DND-41 (cell line): Measurements from ENCODE around the gene LPCAT1.
"Not testable (repeated sequence)": the region's sequence is repeated elsewhere in the genome, so short reads cannot be mapped to it uniquely, and the experiment has no call there.

ENCODE experiments used
- ATAC-seq: fragments of 200-7000 bp; cut with Tn5 transposase; 3 replicates; pipeline ENCODE4 v1.9.1; 2021; ENCODE audit warnings: low read depth; ENCODE audit not compliant: insufficient read depth
- DNase-seq: peaks from one replicate; pipeline ENCODE4 v3.0.0-alpha.2; 2020
- H2AFZ ChIP-seq: 2 replicates; pipeline ENCODE4 v1.6.0; 2012; ENCODE audit warnings: low read depth, low read length
- H3K27ac ChIP-seq: 2 replicates; pipeline ENCODE4 v1.5.1; 2012; ENCODE audit warnings: low read length, inconsistent platforms
- H3K27me3 ChIP-seq: fragments of 200-600 bp; sonication (generic); 2 replicates; pipeline ENCODE4 v1.6.0; 2012; ENCODE audit warnings: low read length, mild to moderate bottlenecking, inconsistent platforms; ENCODE audit not compliant: insufficient read depth, poor library complexity
- H3K36me3 ChIP-seq: 2 replicates; pipeline ENCODE4 v1.5.1; 2012; ENCODE audit warnings: low read length, inconsistent platforms; ENCODE audit not compliant: insufficient read depth
- H3K4me1 ChIP-seq: 2 replicates; pipeline ENCODE4 v1.5.1; 2012; ENCODE audit warnings: mild to moderate bottlenecking, low read length; ENCODE audit not compliant: insufficient read depth
- H3K4me2 ChIP-seq: 2 replicates; pipeline ENCODE4 v1.6.0; 2012; ENCODE audit warnings: mild to moderate bottlenecking, moderate library complexity, low read length, inconsistent platforms; ENCODE audit not compliant: insufficient read depth
- H3K4me3 ChIP-seq, 2 experiments: fragments of 200-600 bp in 1 of 2; shearing (Covaris generic) in 1 of 2; 2 replicates each; pipeline ENCODE4 v1.5.1; 2012 to 2016; ENCODE audit warnings: inconsistent platforms in 2 of 2, low read length in 2 of 2, mild to moderate bottlenecking in 2 of 2, low read depth in 1 of 2, moderate library complexity in 1 of 2
- H3K79me2 ChIP-seq: 2 replicates; pipeline ENCODE4 v1.6.0; 2012; ENCODE audit warnings: low read length, inconsistent platforms; ENCODE audit not compliant: insufficient read depth
- H3K9ac ChIP-seq: 2 replicates; pipeline ENCODE4 v1.6.0; 2012; ENCODE audit warnings: low read depth, mild to moderate bottlenecking, inconsistent platforms, low read length, moderate library complexity
- H3K9me3 ChIP-seq: 2 replicates; pipeline ENCODE4 v1.5.1; 2012; ENCODE audit warnings: low read length, moderate library complexity, mild to moderate bottlenecking, inconsistent platforms; ENCODE audit not compliant: insufficient read depth, severe bottlenecking
- H4K20me1 ChIP-seq: 2 replicates; pipeline ENCODE4 v1.6.0; 2012; ENCODE audit warnings: low read length; ENCODE audit not compliant: insufficient read depth
- EZH2 ChIP-seq: IDR thresholded peaks from 3 replicates; pipeline ENCODE4 v1.6.1; 2012; ENCODE audit warnings: borderline replicate concordance, low read depth, mild to moderate bottlenecking, moderate library complexity, low read length, inconsistent platforms; ENCODE audit not compliant: severe bottlenecking
- TF ChIP-seq, protein P1 (sequence below): IDR thresholded peaks from 2 replicates; pipeline ENCODE4 v1.5.1; 2012; ENCODE audit warnings: borderline replicate concordance, low read length, moderate library complexity, mild to moderate bottlenecking; ENCODE audit not compliant: poor library complexity, severe bottlenecking; ENCODE audit errors: extremely low read depth

Gene LPCAT1

DNA sequence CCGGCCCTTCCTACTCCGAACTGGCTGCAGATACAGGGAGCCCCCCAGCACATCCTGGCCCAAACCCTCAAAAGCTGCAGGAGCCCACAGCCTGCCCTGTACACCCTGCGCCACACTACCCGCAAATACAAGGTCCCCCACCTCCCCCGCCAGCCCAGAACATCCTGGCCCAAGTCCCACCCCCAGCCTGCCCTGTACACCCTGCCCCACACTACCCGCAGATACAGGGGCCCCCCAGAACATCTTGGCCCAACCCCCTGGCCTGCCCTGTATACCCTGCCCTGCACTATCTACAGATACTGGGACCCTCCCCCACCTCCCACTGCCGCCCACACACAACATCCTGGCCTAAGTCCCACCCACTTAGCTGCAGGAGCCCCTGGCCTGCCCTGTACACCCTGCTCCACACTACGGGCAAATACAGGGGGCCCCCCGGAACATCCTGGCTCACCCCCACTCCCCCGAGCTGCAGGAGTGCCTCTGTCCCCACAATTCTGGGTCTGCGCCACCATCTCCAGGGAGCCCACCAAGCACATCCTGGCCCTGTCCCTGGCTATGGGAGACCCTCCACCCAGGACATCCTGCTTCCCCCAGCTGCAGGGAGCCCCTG is 8.3 kb downstream of the LPCAT1 start:
- no peaks in the 10 kb centered on the region for H3K9me3 ChIP-seq
- H3K36me3 ChIP-seq, result peaks cover 88% of the 10 kb centered on the region
- H3K4me2 ChIP-seq, result no peak overlapping the region
- TF ChIP-seq, protein P1, sequence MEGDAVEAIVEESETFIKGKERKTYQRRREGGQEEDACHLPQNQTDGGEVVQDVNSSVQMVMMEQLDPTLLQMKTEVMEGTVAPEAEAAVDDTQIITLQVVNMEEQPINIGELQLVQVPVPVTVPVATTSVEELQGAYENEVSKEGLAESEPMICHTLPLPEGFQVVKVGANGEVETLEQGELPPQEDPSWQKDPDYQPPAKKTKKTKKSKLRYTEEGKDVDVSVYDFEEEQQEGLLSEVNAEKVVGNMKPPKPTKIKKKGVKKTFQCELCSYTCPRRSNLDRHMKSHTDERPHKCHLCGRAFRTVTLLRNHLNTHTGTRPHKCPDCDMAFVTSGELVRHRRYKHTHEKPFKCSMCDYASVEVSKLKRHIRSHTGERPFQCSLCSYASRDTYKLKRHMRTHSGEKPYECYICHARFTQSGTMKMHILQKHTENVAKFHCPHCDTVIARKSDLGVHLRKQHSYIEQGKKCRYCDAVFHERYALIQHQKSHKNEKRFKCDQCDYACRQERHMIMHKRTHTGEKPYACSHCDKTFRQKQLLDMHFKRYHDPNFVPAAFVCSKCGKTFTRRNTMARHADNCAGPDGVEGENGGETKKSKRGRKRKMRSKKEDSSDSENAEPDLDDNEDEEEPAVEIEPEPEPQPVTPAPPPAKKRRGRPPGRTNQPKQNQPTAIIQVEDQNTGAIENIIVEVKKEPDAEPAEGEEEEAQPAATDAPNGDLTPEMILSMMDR, result no peak
- TF ChIP-seq EZH2, result no peak
- H3K79me2 ChIP-seq, result peaks cover 100% of the 10 kb centered on the region
- ATAC-seq, result peak; percentile 47; the same call in 2 of the 3 replicates
- no peak overlapping the region for H2AFZ ChIP-seq
- H3K27ac ChIP-seq, result no peak overlapping the region
- H3K9ac ChIP-seq, result no peak overlapping the region
- peak; percentile 14 for DNase-seq
- H3K27me3 ChIP-seq, result no peaks in the 10 kb centered on the region
- H3K4me1 ChIP-seq, result peaks cover 4% of the 10 kb centered on the region
- no peak overlapping the region for H3K4me3 ChIP-seq
- peaks cover 94% of the 10 kb centered on the region for H4K20me1 ChIP-seq

DNA sequence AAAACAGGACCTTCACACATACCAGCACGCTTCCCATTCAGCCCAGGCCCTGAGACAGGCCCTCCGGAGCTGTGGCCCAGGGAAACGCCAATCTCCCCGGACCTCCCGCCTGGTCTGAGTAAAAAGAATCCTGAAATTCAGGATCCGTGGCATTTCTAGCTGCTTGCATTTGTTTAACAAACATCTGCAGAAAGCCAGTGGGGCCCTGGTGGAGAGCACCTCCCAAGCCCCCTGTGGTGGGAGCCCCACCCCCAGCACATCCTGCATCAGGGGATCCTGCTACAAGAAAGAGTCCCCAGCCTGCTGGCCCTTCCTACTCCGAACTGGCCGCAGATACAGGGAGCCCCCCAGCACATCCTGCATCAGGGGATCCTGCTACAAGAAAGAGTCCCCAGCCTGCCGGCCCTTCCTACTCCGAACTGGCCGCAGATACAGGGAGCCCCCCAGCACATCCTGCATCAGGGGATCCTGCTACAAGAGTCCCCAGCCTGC is 8.9 kb downstream of the LPCAT1 start:
- H3K9me3 ChIP-seq, H3K27ac ChIP-seq, H3K4me1 ChIP-seq, H3K4me3 ChIP-seq, ATAC-seq, H3K4me2 ChIP-seq, H2AFZ ChIP-seq, H3K27me3 ChIP-seq, H3K9ac ChIP-seq: not testable (repeated sequence)
- peaks cover 100% of the 10 kb centered on the region for H3K79me2 ChIP-seq
- peaks cover 88% of the 10 kb centered on the region for H3K36me3 ChIP-seq
- peak; percentile 4 for DNase-seq
- peaks cover 90% of the 10 kb centered on the region for H4K20me1 ChIP-seq

DNA sequence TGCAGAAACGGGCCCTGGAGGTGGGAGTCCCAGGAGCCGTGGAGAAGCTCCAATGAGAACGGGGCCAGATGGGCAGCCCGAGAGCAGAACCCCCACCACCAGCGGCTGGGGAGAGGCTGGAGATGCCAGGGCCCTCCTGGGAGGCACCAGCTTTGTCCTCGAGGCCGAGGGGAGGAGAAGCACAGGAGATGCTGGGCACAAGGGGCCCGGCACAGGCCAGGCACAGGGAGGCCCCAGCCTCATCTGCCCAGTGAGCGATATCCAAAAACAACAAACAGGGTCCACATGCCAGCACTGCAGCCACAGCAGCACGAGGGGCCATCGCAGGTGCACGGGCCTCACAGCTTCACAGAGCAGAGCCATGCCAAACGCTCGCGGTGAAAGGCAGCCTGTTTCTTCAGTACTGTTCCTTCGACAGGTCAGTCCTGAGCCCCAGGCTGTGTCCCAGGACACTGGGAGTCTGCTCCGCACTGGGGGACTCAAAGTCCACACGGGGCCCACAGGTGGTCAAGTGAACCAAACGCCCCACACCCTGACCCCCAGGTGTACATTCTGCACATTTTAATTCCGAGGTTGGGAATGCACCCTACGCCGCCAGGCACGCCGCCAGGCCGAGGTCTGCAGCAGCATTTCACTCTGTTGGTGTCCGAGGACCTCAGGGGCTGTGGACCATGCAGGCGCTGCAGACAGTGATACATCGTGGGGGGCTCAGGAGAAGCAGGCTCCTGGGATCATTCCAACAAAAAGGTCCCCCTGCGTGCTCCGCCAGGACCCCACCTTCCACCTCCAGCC is 9.5 kb downstream of the LPCAT1 start:
- DNase-seq, result peak; percentile 2

More for the DNA sequence above, 9.5 kb downstream of the LPCAT1 start:
- peaks cover 4% of the 10 kb centered on the region for H3K4me1 ChIP-seq
- ATAC-seq, result no peak
- H3K27ac ChIP-seq, result no peak overlapping the region
- no peaks in the 10 kb centered on the region for H3K9me3 ChIP-seq
- peaks cover 100% of the 10 kb centered on the region for H3K79me2 ChIP-seq
- H3K4me2 ChIP-seq, result no peak overlapping the region
- no peak overlapping the region for H3K9ac ChIP-seq
- H3K36me3 ChIP-seq, result peaks cover 88% of the 10 kb centered on the region
- H3K27me3 ChIP-seq, result no peaks in the 10 kb centered on the region
- H3K4me3 ChIP-seq, result no peak overlapping the region
- H4K20me1 ChIP-seq, result peaks cover 89% of the 10 kb centered on the region
- no peak overlapping the region for H2AFZ ChIP-seq
- no peak for TF ChIP-seq EZH2
- TF ChIP-seq, protein P1, result no peak
